HCT116 (cell line): ENCODE results near the gene METTL26. TPM values are rescaled to one million over a fixed set of nuclear protein-coding genes. Genes with fewer than 3 reads are reported as not detected.

ENCODE experiments used
- ATAC-seq: fragments of 200-7000 bp; cut with Tn5 transposase; 2 replicates; pipeline ENCODE4 v1.9.1; 2020; ENCODE audit warnings: mild to moderate bottlenecking, moderate library complexity
- BruUV-seq: library from RNA; stranded (reverse); fragments of 400-500 nt; replicated peaks from 2 replicates; lab custom pipeline; 2021; lab: Mats Ljungman, UMichigan
- CTCF ChIA-PET: fragments of 300-600 bp; sonication (Branson Sonifier 250); formaldehyde crosslinking; loops from one replicate; lab custom pipeline; 2021; ENCODE audit warnings: antibody characterized with exemption; lab: Charles Lee
- POLR2A ChIA-PET: fragments of 300-600, 350-600 bp; sonication (Branson Sonifier 250); formaldehyde crosslinking; loops from one replicate; lab custom pipeline; 2021; ENCODE audit warnings: antibody characterized with exemption; lab: Charles Lee
- RAD21 ChIA-PET, 2 experiments: fragments of 300-600 bp; sonication (Branson Sonifier 250); formaldehyde crosslinking; loops; one replicate each; lab custom pipeline; 2023; ENCODE audit warnings: low total read pairs in 2 of 2; ENCODE audit not compliant: uncharacterized antibody in 2 of 2, unreplicated experiment in 2 of 2, low non-redundant PET in 1 of 2; lab: Charles Lee
- DNase-seq: peaks from one replicate; pipeline ENCODE4 v3.0.0-alpha.2; 2010; ENCODE audit warnings: low read depth, low spot score
- H2AFZ ChIP-seq: fragments of 200-600 bp; shearing (Covaris generic), sonication (generic); 2 replicates; pipeline ENCODE4 v1.6.1; 2017; ENCODE audit warnings: low read depth, mixed run types, mixed read lengths, antibody characterized with exemption, low read length; ENCODE audit not compliant: poor library complexity, severe bottlenecking
- H3K27ac ChIP-seq: 2 replicates; pipeline ENCODE4 v1.5.1; 2012; ENCODE audit warnings: low read depth, low read length
- H3K27me3 ChIP-seq: fragments of 200-600 bp; sonication (generic); 2 replicates; pipeline ENCODE4 v1.6.1; 2016; ENCODE audit warnings: mixed run types, low read length, mixed read lengths; ENCODE audit not compliant: insufficient read depth
- H3K36me3 ChIP-seq, 2 experiments: fragments of 200-500 bp in 1 of 2; fragments of 200-600 bp in 1 of 2; sonication (Bioruptor generic) in 1 of 2; sonication (generic) in 1 of 2; 2 replicates each; pipeline versions ENCODE4 v1.5.1 to v1.6.1; 2014 to 2016; ENCODE audit warnings: low read length in 2 of 2, inconsistent platforms in 1 of 2, mixed read lengths in 1 of 2, mixed run types in 1 of 2; ENCODE audit not compliant: insufficient read depth in 2 of 2, control insufficient read depth in 1 of 2
- H3K4me1 ChIP-seq, 2 experiments: fragments of 200-600 bp in 1 of 2; sonication (generic) in 1 of 2; 2 replicates each; pipeline versions ENCODE4 v1.5.1 to v1.6.1; 2012 to 2017; ENCODE audit warnings: low read length in 2 of 2, inconsistent platforms in 1 of 2, mild to moderate bottlenecking in 1 of 2, mixed read lengths in 1 of 2, mixed run types in 1 of 2, moderate library complexity in 1 of 2; ENCODE audit not compliant: insufficient read depth in 2 of 2, control insufficient read depth in 1 of 2
- H3K4me2 ChIP-seq: fragments of 200-600 bp; sonication (generic); 2 replicates; pipeline ENCODE4 v1.6.1; 2017; ENCODE audit warnings: mixed run types, low read length, mixed read lengths
- H3K4me3 ChIP-seq, 2 experiments: fragments of 200-600 bp in 1 of 2; sonication (generic) in 1 of 2; replicated peaks in 1 of 2; 2 replicates each; pipeline ENCODE4 v1.5.1; 2011 to 2016; ENCODE audit warnings: low read length in 2 of 2, control low read depth in 1 of 2, low read depth in 1 of 2, mild to moderate bottlenecking in 1 of 2, mixed read lengths in 1 of 2, mixed run types in 1 of 2
- H3K79me2 ChIP-seq: fragments of 200-600 bp; sonication (generic); 2 replicates; pipeline ENCODE4 v1.6.1; 2017; ENCODE audit warnings: mild to moderate bottlenecking, mixed run types, low read length, moderate library complexity, mixed read lengths; ENCODE audit not compliant: insufficient read depth
- H3K9ac ChIP-seq: fragments of 200-600 bp; sonication (generic); 2 replicates; pipeline ENCODE4 v1.6.1; 2016; ENCODE audit warnings: low read length, mixed read lengths
- H3K9me2 ChIP-seq: fragments of 200-600 bp; sonication (generic), shearing (Covaris generic); 2 replicates; pipeline ENCODE4 v1.6.1; 2017; ENCODE audit warnings: mixed run types, mild to moderate bottlenecking, moderate library complexity; ENCODE audit not compliant: insufficient read depth
- H3K9me3 ChIP-seq, 2 experiments: fragments of 200-500 bp in 1 of 2; fragments of 200-600 bp in 1 of 2; sonication (Bioruptor generic) in 1 of 2; sonication (generic) in 1 of 2; 2 replicates each; pipeline ENCODE4 v1.6.1; 2014 to 2017; ENCODE audit warnings: low read length in 2 of 2, mixed read lengths in 2 of 2, inconsistent platforms in 1 of 2, low read depth in 1 of 2, mild to moderate bottlenecking in 1 of 2, mixed run types in 1 of 2, moderate library complexity in 1 of 2; ENCODE audit not compliant: control insufficient read depth in 1 of 2, insufficient read depth in 1 of 2
- H4K20me1 ChIP-seq: fragments of 200-600 bp; sonication (generic), shearing (Covaris generic); 2 replicates; pipeline ENCODE4 v1.6.1; 2017; ENCODE audit warnings: mixed run types, mild to moderate bottlenecking, moderate library complexity; ENCODE audit not compliant: insufficient read depth
- CBX3 ChIP-seq: IDR thresholded peaks from 2 replicates; pipeline ENCODE4 v1.6.1; 2012; ENCODE audit warnings: low read depth
- CEBPB ChIP-seq: IDR thresholded peaks from 2 replicates; pipeline ENCODE4 v1.6.1; 2012; ENCODE audit warnings: low read depth
- EGR1 ChIP-seq: IDR thresholded peaks from 2 replicates; pipeline ENCODE4 v1.6.1; 2012; ENCODE audit warnings: low read depth
- ELF1 ChIP-seq: IDR thresholded peaks from 2 replicates; pipeline ENCODE4 v1.6.1; 2012; ENCODE audit warnings: low read depth, borderline replicate concordance
- EZH2 ChIP-seq: fragments of 200-600 bp; sonication (generic); IDR thresholded peaks from 2 replicates; pipeline ENCODE4 v1.6.1; 2017; ENCODE audit warnings: antibody characterized with exemption, mixed run types
- EZH2phosphoT487 ChIP-seq: fragments of 200-600 bp; IDR thresholded peaks from 2 replicates; pipeline ENCODE4 v1.6.1; 2018; ENCODE audit warnings: antibody characterized with exemption, borderline replicate concordance
- FOSL1 ChIP-seq: IDR thresholded peaks from 2 replicates; pipeline ENCODE4 v1.6.1; 2012; ENCODE audit warnings: low read depth
- JUND ChIP-seq: IDR thresholded peaks from 2 replicates; pipeline ENCODE4 v1.6.1; 2012
- POLR2A ChIP-seq: IDR thresholded peaks from 2 replicates; pipeline ENCODE4 v1.7.0; 2011; ENCODE audit warnings: borderline replicate concordance; ENCODE audit not compliant: insufficient read depth, insufficient read length; ENCODE audit errors: extremely low read depth
- RAD21 ChIP-seq: IDR thresholded peaks from 2 replicates; pipeline ENCODE4 v1.6.1; 2012; ENCODE audit warnings: low read depth, mild to moderate bottlenecking
- REST ChIP-seq: IDR thresholded peaks from 2 replicates; pipeline ENCODE4 v1.6.1; 2012; ENCODE audit warnings: low read depth
- SRF ChIP-seq: IDR thresholded peaks from 2 replicates; pipeline ENCODE4 v1.6.1; 2012; ENCODE audit warnings: low read depth
- TCF7L2 ChIP-seq: IDR thresholded peaks from 2 replicates; pipeline ENCODE4 v1.7.0; 2011; ENCODE audit warnings: borderline replicate concordance, inconsistent platforms; ENCODE audit not compliant: insufficient read depth, insufficient read length; ENCODE audit errors: extremely low read depth
- ZFX ChIP-seq: fragments of 450-650 bp; IDR thresholded peaks from 2 replicates; pipeline ENCODE4 v1.6.1; 2017
- ZNF274 ChIP-seq: fragments of 200-500 bp; sonication (Bioruptor generic); IDR thresholded peaks from 2 replicates; pipeline ENCODE4 v1.6.1; 2014; ENCODE audit warnings: mild to moderate bottlenecking, low read depth, low read length, inconsistent platforms
- intact Hi-C: fragments of 100-400 bp; cut with micrococcal nuclease; formaldehyde crosslinking; loops from 2 replicates; pipeline ENCODE4 v1.10.0; 2022
- total RNA-seq: library from RNA; stranded (reverse); gene quantifications from one replicate; pipeline ENCODE4 v1.2.1, GENCODE V29; 2021; ENCODE audit not compliant: unreplicated experiment

The METTL26 gene
- total RNA-seq, 1 experiment from 2014 or later: 85.7 TPM

DNA sequence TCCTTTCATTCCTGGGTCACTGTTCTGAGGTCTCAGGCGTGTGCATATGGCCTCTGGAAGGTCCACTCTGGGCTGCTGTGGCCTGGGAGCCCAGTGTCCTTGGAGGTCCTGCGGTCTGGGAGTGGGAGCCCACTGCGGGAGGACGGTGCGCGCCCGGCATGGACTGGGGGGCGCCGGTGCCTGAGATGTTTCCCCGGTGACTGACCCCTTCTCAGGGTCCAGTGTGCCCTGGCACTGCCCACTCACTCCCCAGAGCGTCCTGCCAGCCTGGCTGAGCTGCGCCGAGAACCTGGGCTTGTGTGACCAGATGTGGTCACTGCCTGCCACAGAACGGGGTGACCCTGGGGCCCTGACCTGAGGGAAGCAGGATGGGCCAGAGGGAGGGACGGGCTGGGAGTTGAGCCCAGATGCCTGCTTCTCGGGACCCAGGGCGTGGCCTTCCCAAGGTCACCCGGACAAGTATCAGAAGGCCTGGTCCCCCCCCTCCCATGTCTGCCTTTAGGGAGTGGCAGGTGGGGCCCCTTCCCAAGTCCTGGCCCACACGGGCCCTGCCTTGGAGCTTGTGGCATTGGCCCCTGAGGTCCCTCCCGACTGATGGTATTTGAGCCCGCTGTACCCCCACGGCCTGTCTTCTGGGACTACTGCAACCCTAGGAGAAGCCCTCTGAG, 38.2 kb upstream of the METTL26 start:
- H3K27ac ChIP-seq: no peak overlapping the region
- intact Hi-C loops: no loop called here
- H3K9me3 ChIP-seq: no peaks in the 10 kb centered on the region
- H4K20me1 ChIP-seq: no peaks in the 10 kb centered on the region
- peaks cover 12% of the 10 kb centered on the region for H3K79me2 ChIP-seq
- H3K4me2 ChIP-seq: no peak overlapping the region
- no peak for ATAC-seq
- H2AFZ ChIP-seq: no peak overlapping the region
- H3K4me1 ChIP-seq: peaks cover 0 to 6% of the 10 kb centered on the region in 2 experiments; a peak in 1 of 4 replicates
- H3K9me2 ChIP-seq: no peaks in the 10 kb centered on the region
- peaks cover 0 to 4% of the 10 kb centered on the region in 2 experiments; a peak in 1 of 4 replicates for H3K36me3 ChIP-seq
- TF ChIP-seq EZH2 (no peak), RAD21 (no peak), EGR1 (no peak), ZFX (no peak), CEBPB (no peak), ZNF274 (no peak), ELF1 (no peak), TCF7L2 (no peak), JUND (no peak), FOSL1 (no peak), SRF (no peak), POLR2A (no peak), CBX3 (no peak)
- ChIA-PET RAD21 (no interaction called here), CTCF (no interaction called here), POLR2A (no interaction called here)
- BruUV-seq: no TSS peak
- H3K27me3 ChIP-seq: no peaks in the 10 kb centered on the region
- no peak overlapping the region for H3K4me3 ChIP-seq
- H3K9ac ChIP-seq: no peak overlapping the region
- no peak for DNase-seq

DNA sequence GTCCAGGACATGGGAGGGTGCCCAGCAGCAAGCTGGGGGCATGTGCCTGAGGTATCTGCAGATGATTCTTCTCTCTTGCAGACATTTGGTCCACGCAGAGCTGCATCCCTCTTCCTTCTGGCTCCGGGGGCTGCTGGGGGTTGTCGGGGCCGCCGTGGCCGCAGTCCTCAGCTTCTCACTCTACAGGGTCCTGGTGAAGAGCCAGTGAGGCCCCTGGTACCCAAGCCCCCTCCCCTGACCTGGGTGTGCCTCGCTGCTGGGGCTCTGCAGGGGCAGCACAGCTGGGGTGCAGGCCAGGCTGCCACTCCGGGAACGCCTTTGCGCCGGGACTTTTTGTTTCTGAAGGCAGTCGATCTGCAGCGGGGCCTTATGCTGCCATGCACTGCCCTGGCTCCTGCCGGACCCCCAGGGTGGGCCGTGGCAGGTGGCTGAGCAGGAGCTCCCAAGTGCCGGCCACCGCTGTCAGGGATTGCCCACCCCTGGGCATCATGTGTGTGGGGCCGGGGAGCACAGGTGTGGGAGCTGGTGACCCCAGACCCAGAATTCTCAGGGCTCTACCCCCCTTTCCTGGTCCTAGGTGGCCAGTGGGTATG, 37.4 kb upstream of the METTL26 start:
- no peak for DNase-seq
- ChIA-PET POLR2A (no interaction called here), CTCF (no interaction called here), RAD21 (no interaction called here)
- no peaks in the 10 kb centered on the region for H3K27me3 ChIP-seq
- H3K9me3 ChIP-seq: no peaks in the 10 kb centered on the region
- TF ChIP-seq EZH2phosphoT487 (no peak), ELF1 (no peak), POLR2A (no peak), JUND (no peak), REST (no peak)
- intact Hi-C loops: no loop called here
- H3K9me2 ChIP-seq: no peaks in the 10 kb centered on the region
- no peak overlapping the region for H3K4me2 ChIP-seq
- no peak for ATAC-seq
- H3K9ac ChIP-seq: no peak overlapping the region
- BruUV-seq: TSS peak; percentile 21
- H2AFZ ChIP-seq: no peak overlapping the region
- no peak overlapping the region for H3K4me3 ChIP-seq
- H3K36me3 ChIP-seq: peaks cover 0 to 4% of the 10 kb centered on the region in 2 experiments; a peak in 1 of 4 replicates
- no peaks in the 10 kb centered on the region for H4K20me1 ChIP-seq
- peaks cover 0 to 5% of the 10 kb centered on the region in 2 experiments; a peak in 1 of 4 replicates for H3K4me1 ChIP-seq
- H3K79me2 ChIP-seq: peaks cover 21% of the 10 kb centered on the region
- H3K27ac ChIP-seq: no peak overlapping the region
